ENCODE data around the gene PITPNB. TPM values are rescaled to one million over a fixed set of nuclear protein-coding genes. Genes with fewer than 3 reads are reported as not detected.
A peak's percentile ranks its signal among the peaks of the same experiment; 100 is the strongest.

The PITPNB gene
- total RNA-seq (ENCODE audit: unreplicated experiment): 72.5 TPM
- long read RNA-seq, partial matches to known transcripts: 2 of 40 reads
- long read RNA-seq, other reads (novel, unspliced or antisense): 38 of 40 reads

DNA sequence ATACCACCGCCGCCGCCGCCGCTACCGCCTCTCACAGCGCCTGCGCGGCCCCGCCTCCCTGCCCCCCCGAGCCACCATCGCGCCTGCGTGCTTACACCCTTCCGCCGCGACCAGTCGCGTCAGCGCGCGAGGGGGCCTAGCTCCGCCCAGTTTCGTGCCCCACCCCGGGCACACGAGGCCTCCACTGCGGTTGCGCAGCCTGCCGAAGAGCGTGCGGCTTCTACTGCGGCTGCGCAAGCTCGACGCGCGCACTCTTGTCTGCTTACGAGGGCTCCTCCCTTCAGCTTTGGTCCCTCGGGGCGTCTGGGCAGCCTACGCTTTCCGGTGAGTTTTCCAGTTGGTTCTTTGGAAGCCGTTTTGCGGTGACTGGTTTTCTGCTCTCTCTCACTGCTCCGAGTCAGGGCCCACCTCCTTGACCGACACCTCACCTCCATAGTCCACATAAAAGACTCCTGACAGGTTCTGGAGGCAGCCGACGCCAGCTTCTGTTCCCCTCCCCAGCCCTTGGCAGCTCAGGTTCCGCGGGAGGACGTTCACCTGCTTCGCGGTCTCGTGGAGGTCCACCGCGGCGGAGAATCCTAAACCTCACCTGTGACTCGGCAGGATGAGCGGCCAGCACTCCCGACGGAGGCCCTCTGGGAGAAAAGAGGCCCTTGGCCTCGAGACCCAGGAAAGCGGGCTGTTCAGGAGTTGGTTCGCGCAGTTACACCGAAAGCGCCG lies at the start of gene PITPNB:
TSS of gene PITPNB (minus strand) at position 35 of the 720 bp plus-strand sequence. CDS start 65 bp downstream, outside the sequence.
- peak; percentile 100 for DNase-seq (ENCODE audit: low spot score)
- Mint-ChIP-seq H3K36me3 (ENCODE audit: low read depth, unreplicated experiment) (peaks cover 8% of the 10 kb centered on the region), H3K4me1 (ENCODE audit: unreplicated experiment) (peaks cover 23% of the 10 kb centered on the region), H3K27ac (ENCODE audit: unreplicated experiment) (peak within 1 kb of the TSS; percentile 96), H3K4me3 (ENCODE audit: unreplicated experiment) (peak within 1 kb of the TSS; percentile 98), H3K9me3 (ENCODE audit: unreplicated experiment) (no peaks in the 10 kb centered on the region), H3K27me3 (ENCODE audit: unreplicated experiment) (peaks cover 10% of the 10 kb centered on the region)
- TF ChIP-seq, protein P1, sequence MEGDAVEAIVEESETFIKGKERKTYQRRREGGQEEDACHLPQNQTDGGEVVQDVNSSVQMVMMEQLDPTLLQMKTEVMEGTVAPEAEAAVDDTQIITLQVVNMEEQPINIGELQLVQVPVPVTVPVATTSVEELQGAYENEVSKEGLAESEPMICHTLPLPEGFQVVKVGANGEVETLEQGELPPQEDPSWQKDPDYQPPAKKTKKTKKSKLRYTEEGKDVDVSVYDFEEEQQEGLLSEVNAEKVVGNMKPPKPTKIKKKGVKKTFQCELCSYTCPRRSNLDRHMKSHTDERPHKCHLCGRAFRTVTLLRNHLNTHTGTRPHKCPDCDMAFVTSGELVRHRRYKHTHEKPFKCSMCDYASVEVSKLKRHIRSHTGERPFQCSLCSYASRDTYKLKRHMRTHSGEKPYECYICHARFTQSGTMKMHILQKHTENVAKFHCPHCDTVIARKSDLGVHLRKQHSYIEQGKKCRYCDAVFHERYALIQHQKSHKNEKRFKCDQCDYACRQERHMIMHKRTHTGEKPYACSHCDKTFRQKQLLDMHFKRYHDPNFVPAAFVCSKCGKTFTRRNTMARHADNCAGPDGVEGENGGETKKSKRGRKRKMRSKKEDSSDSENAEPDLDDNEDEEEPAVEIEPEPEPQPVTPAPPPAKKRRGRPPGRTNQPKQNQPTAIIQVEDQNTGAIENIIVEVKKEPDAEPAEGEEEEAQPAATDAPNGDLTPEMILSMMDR (IDR thresholded peaks at IDR 0.05; ENCODE audit: unreplicated experiment): no peak

DNA sequence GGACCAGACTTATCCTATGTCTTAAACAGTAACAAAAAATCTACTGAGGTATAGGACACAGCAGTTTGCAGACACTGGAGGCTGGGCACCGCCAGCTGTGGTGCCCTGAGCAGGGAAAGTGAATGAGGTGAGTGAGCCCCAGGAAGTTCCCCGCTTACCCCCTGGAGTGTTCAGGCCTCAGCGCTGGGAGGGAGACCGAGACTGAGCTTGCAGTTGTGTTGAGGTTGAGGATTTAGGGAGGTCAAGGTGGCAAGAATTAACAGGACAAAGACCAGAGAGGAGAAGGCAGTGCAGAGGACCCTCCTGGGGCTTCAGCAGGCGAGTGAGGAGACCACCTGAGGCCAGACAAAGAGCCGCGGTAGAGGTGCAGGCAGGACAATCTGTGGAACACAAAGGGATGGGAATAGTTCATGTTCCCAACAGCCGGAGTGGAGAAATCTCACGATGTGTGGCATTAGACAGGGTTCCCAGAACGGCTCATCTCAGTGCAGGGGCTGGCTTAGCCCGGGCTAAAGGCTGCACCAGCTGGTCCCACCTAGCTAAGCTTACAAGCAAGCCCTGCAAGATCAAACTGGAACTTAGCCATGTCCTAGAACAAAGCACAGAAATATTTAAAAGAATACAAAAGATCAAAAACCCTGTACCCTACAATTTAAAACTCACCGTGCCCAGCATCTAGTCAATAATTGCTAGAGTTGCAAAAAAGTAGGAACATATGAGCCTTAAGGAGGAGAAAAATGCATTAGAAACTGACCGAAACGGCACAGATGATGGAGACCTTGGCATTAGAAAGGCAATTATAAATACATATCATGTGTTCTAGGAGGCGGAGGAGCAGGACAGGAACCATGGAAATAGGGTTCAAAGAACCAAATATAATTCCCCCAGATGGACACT lies 47.4 kb upstream of the PITPNB start:
- H3K36me3 Mint-ChIP-seq (ENCODE audit: low read depth, unreplicated experiment): no peaks in the 10 kb centered on the region
- H3K4me3 Mint-ChIP-seq (ENCODE audit: unreplicated experiment): no peak overlapping the region
- peaks cover 4% of the 10 kb centered on the region for H3K4me1 Mint-ChIP-seq (ENCODE audit: unreplicated experiment)
- H3K9me3 Mint-ChIP-seq (ENCODE audit: unreplicated experiment): no peaks in the 10 kb centered on the region
- H3K27me3 Mint-ChIP-seq (ENCODE audit: unreplicated experiment): no peaks in the 10 kb centered on the region
- TF ChIP-seq, protein P1 (IDR thresholded peaks at IDR 0.05; ENCODE audit: unreplicated experiment): no peak
- no peak overlapping the region for H3K27ac Mint-ChIP-seq (ENCODE audit: unreplicated experiment)
- DNase-seq (ENCODE audit: low spot score): no peak

DNA sequence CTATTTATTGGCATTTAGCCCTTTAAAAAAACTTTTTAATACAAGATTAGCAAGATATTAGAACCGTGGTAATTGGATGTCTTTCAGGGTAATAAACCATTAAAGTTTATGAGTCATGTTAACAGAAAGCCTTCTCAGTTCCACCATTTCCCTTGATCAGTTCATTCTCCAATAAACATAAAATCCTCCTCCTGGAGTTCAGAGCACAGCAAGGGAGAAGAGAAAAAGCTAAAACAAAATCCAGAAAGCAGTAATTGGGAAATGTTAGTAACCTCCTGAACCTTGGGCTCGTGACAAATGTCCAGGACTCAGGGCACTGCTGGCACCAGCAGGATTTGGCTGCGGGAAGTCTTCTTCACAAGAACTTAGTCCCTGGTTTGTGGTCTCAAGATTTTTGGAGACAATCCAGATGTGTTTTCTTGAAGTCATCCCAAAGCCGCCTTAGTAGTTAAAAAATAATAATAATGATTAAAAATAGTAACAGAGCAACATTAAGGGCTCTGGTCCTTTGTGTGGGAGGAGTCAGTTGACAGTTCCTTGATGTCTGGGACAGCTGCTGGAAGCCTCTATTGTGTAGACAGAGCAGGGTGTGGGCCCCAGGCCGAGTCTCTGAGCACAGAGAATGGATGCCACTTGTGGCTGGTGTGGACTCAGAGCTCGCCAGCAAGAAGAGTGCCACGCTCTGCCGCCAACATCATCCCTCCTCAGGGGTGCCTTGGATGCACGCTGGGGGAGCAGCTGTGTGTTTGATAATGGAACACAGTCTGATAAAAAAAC lies 43.4 kb upstream of the PITPNB start:
- Mint-ChIP-seq H3K9me3 (ENCODE audit: unreplicated experiment) (no peaks in the 10 kb centered on the region), H3K27ac (ENCODE audit: unreplicated experiment) (no peak overlapping the region), H3K27me3 (ENCODE audit: unreplicated experiment) (no peaks in the 10 kb centered on the region), H3K4me1 (ENCODE audit: unreplicated experiment) (peaks cover under 1% of the 10 kb centered on the region), H3K36me3 (ENCODE audit: low read depth, unreplicated experiment) (no peaks in the 10 kb centered on the region), H3K4me3 (ENCODE audit: unreplicated experiment) (no peak overlapping the region)
- TF ChIP-seq, protein P1 (IDR thresholded peaks at IDR 0.05; ENCODE audit: unreplicated experiment): no peak
- no peak for DNase-seq (ENCODE audit: low spot score)

DNA sequence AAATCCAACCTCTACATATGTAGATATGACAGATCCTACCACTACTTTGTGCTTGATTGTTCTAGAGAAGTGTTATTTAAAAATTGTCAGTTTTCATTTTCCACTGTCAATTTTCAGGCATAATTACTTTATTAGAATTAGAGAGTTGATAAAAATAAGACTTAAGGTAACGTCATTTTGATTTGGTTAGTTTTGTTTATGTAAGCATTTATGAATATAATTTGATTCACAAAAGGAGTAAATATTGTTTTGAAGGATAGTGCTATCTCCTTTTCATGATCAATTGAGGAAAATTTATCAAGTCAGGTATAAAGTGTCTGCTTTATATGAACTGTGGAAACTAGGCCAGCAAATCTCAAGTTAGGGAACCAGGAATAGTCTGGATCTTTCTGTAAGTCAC lies 42.6 kb upstream of the PITPNB start:
- H3K27ac Mint-ChIP-seq (ENCODE audit: unreplicated experiment): no peak overlapping the region
- no peaks in the 10 kb centered on the region for H3K9me3 Mint-ChIP-seq (ENCODE audit: unreplicated experiment)
- H3K4me3 Mint-ChIP-seq (ENCODE audit: unreplicated experiment): no peak overlapping the region

More for the DNA sequence above, 42.6 kb upstream of the PITPNB start:
- DNase-seq (ENCODE audit: low spot score): no peak
- H3K36me3 Mint-ChIP-seq (ENCODE audit: low read depth, unreplicated experiment): no peaks in the 10 kb centered on the region
- no peaks in the 10 kb centered on the region for H3K27me3 Mint-ChIP-seq (ENCODE audit: unreplicated experiment)
- no peaks in the 10 kb centered on the region for H3K4me1 Mint-ChIP-seq (ENCODE audit: unreplicated experiment)
- TF ChIP-seq, protein P1 (IDR thresholded peaks at IDR 0.05; ENCODE audit: unreplicated experiment): no peak

All from endothelial cell (in vitro differentiated cells).